ENCODE results near the gene SH3BP2.

Gene SH3BP2

GRCh38 chr4:2858451-2859217, 65.7 kb downstream of the SH3BP2 start:
- H3K4me3 ChIP-seq (ENCODE audit: low read depth, low read length), result no peak overlapping the region
- peaks cover 37% of the 10 kb centered on the region for H3K4me1 ChIP-seq (ENCODE audit: control insufficient read depth, insufficient read depth, low read length)

GRCh38 chr4:2859514-2859913, 66.6 kb downstream of the SH3BP2 start:
- Histone ChIP-seq H3K27ac (ENCODE audit: low read depth, low read length) (no peak overlapping the region), H3K9me3 (ENCODE audit: control insufficient read depth, insufficient read depth, low read length) (no peaks in the 10 kb centered on the region), H3K27me3 (ENCODE audit: control insufficient read depth, insufficient read depth, low read length) (no peaks in the 10 kb centered on the region), H3K4me3 (ENCODE audit: low read depth, low read length) (no peak overlapping the region), H3K4me1 (ENCODE audit: control insufficient read depth, insufficient read depth, low read length) (peaks cover 37% of the 10 kb centered on the region), H3K36me3 (ENCODE audit: control insufficient read depth, insufficient read depth, low read length) (0 out of 2 replicates have a peak, but pooled peaks cover 6% of the 10 kb centered on the region), H3K9ac (ENCODE audit: low read depth, low read length) (no peak overlapping the region)

More at GRCh38 chr4:2858451-2859217, 65.7 kb downstream of the SH3BP2 start:
- Histone ChIP-seq H3K9me3 (ENCODE audit: control insufficient read depth, insufficient read depth, low read length) (no peaks in the 10 kb centered on the region), H3K9ac (ENCODE audit: low read depth, low read length) (no peak overlapping the region), H3K36me3 (ENCODE audit: control insufficient read depth, insufficient read depth, low read length) (peaks cover 15% of the 10 kb centered on the region), H3K27me3 (ENCODE audit: control insufficient read depth, insufficient read depth, low read length) (no peaks in the 10 kb centered on the region), H3K27ac (ENCODE audit: low read depth, low read length) (no peak overlapping the region)

GRCh38 chr4:2860391-2861348, 67.8 kb downstream of the SH3BP2 start:
- Histone ChIP-seq H3K4me1 (ENCODE audit: control insufficient read depth, insufficient read depth, low read length) (peaks cover 46% of the 10 kb centered on the region), H3K4me3 (ENCODE audit: low read depth, low read length) (peak overlapping the region; percentile 2; the same call in 1 of the 2 replicates), H3K9me3 (ENCODE audit: control insufficient read depth, insufficient read depth, low read length) (no peaks in the 10 kb centered on the region), H3K9ac (ENCODE audit: low read depth, low read length) (no peak overlapping the region), H3K27me3 (ENCODE audit: control insufficient read depth, insufficient read depth, low read length) (no peaks in the 10 kb centered on the region), H3K27ac (ENCODE audit: low read depth, low read length) (peak overlapping the region; percentile 66), H3K36me3 (ENCODE audit: control insufficient read depth, insufficient read depth, low read length) (no peaks in the 10 kb centered on the region)

GRCh38 chr4:2861631-2862436, 68.9 kb downstream of the SH3BP2 start:
- Histone ChIP-seq H3K4me3 (ENCODE audit: low read depth, low read length) (peak overlapping the region; percentile 2; the same call in 1 of the 2 replicates), H3K36me3 (ENCODE audit: control insufficient read depth, insufficient read depth, low read length) (no peaks in the 10 kb centered on the region), H3K4me1 (ENCODE audit: control insufficient read depth, insufficient read depth, low read length) (peaks cover 51% of the 10 kb centered on the region), H3K27ac (ENCODE audit: low read depth, low read length) (peak overlapping the region; percentile 84), H3K9me3 (ENCODE audit: control insufficient read depth, insufficient read depth, low read length) (no peaks in the 10 kb centered on the region), H3K9ac (ENCODE audit: low read depth, low read length) (peak overlapping the region; percentile 11; the same call in 1 of the 2 replicates), H3K27me3 (ENCODE audit: control insufficient read depth, insufficient read depth, low read length) (no peaks in the 10 kb centered on the region)

- Histone ChIP-seq H3K4me1 (ENCODE audit: control insufficient read depth, insufficient read depth, low read length) (peaks cover 58% of the 10 kb centered on the region), H3K4me3 (ENCODE audit: low read depth, low read length) (no peak overlapping the region), H3K27ac (ENCODE audit: low read depth, low read length) (peak overlapping the region; percentile 84), H3K27me3 (ENCODE audit: control insufficient read depth, insufficient read depth, low read length) (no peaks in the 10 kb centered on the region), H3K9ac (ENCODE audit: low read depth, low read length) (peak overlapping the region; percentile 11; the same call in 1 of the 2 replicates), H3K9me3 (ENCODE audit: control insufficient read depth, insufficient read depth, low read length) (no peaks in the 10 kb centered on the region), H3K36me3 (ENCODE audit: control insufficient read depth, insufficient read depth, low read length) (no peaks in the 10 kb centered on the region)
These were observed 69.6 kb downstream of the SH3BP2 start for GRCh38 chr4:2862528-2862927.

GRCh38 chr4:2863649-2864048, 70.8 kb downstream of the SH3BP2 start:
- Histone ChIP-seq H3K36me3 (ENCODE audit: control insufficient read depth, insufficient read depth, low read length) (no peaks in the 10 kb centered on the region), H3K9me3 (ENCODE audit: control insufficient read depth, insufficient read depth, low read length) (no peaks in the 10 kb centered on the region), H3K4me3 (ENCODE audit: low read depth, low read length) (no peak overlapping the region), H3K4me1 (ENCODE audit: control insufficient read depth, insufficient read depth, low read length) (peaks cover 70% of the 10 kb centered on the region), H3K27me3 (ENCODE audit: control insufficient read depth, insufficient read depth, low read length) (no peaks in the 10 kb centered on the region), H3K27ac (ENCODE audit: low read depth, low read length) (peak overlapping the region; percentile 84), H3K9ac (ENCODE audit: low read depth, low read length) (no peak overlapping the region)

- H3K27me3 ChIP-seq (ENCODE audit: control insufficient read depth, insufficient read depth, low read length), result no peaks in the 10 kb centered on the region
- no peak overlapping the region for H3K27ac ChIP-seq (ENCODE audit: low read depth, low read length)
- H3K4me1 ChIP-seq (ENCODE audit: control insufficient read depth, insufficient read depth, low read length), result peaks cover 71% of the 10 kb centered on the region
- H3K36me3 ChIP-seq (ENCODE audit: control insufficient read depth, insufficient read depth, low read length), result no peaks in the 10 kb centered on the region
- H3K9ac ChIP-seq (ENCODE audit: low read depth, low read length), result no peak overlapping the region
- no peaks in the 10 kb centered on the region for H3K9me3 ChIP-seq (ENCODE audit: control insufficient read depth, insufficient read depth, low read length)
- H3K4me3 ChIP-seq (ENCODE audit: low read depth, low read length), result no peak overlapping the region
These were observed 72.4 kb downstream of the SH3BP2 start for GRCh38 chr4:2865196-2865780.

- Histone ChIP-seq H3K9me3 (ENCODE audit: control insufficient read depth, insufficient read depth, low read length) (no peaks in the 10 kb centered on the region), H3K27ac (ENCODE audit: low read depth, low read length) (no peak overlapping the region), H3K36me3 (ENCODE audit: control insufficient read depth, insufficient read depth, low read length) (no peaks in the 10 kb centered on the region), H3K4me3 (ENCODE audit: low read depth, low read length) (no peak overlapping the region), H3K9ac (ENCODE audit: low read depth, low read length) (no peak overlapping the region), H3K27me3 (ENCODE audit: control insufficient read depth, insufficient read depth, low read length) (no peaks in the 10 kb centered on the region), H3K4me1 (ENCODE audit: control insufficient read depth, insufficient read depth, low read length) (peaks cover 61% of the 10 kb centered on the region)
These were observed 73.4 kb downstream of the SH3BP2 start for GRCh38 chr4:2866160-2866861.

GRCh38 chr4:2866891-2867290, 74.0 kb downstream of the SH3BP2 start:
- Histone ChIP-seq H3K9me3 (ENCODE audit: control insufficient read depth, insufficient read depth, low read length) (no peaks in the 10 kb centered on the region), H3K4me1 (ENCODE audit: control insufficient read depth, insufficient read depth, low read length) (peaks cover 55% of the 10 kb centered on the region), H3K4me3 (ENCODE audit: low read depth, low read length) (no peak overlapping the region), H3K27ac (ENCODE audit: low read depth, low read length) (peak overlapping the region; percentile 84), H3K36me3 (ENCODE audit: control insufficient read depth, insufficient read depth, low read length) (no peaks in the 10 kb centered on the region), H3K27me3 (ENCODE audit: control insufficient read depth, insufficient read depth, low read length) (no peaks in the 10 kb centered on the region), H3K9ac (ENCODE audit: low read depth, low read length) (peak overlapping the region; percentile 15; the same call in 1 of the 2 replicates)
